ENCODE results near the gene H2AZ1.

DNA sequence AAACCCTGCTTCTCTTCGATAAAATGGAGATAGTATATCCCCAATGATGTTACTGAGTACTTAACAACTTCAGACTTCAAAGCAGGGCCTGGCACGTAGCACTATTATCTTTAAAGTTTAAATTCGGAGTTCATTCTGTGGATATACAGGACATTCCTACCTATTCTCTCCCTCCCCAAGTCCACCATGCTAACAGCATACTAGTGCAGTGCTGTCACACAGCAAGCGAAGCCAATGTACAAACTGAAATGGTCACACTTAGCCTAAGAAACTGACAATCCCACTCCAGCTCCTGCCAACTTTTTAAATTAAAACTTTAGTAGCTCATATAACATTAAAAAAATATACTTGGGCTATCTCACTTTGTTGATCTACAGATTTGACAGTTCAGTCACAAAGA, 2.5 kb downstream of the H2AZ1 start:
- no peak for TF ChIP-seq CTCF (IDR thresholded peaks at IDR 0.05)
- no peak for TF ChIP-seq EP300 (IDR thresholded peaks at IDR 0.05)
